ENCODE data around the gene KAT2A. TPM values are rescaled to one million over a fixed set of nuclear protein-coding genes. Genes with fewer than 3 reads are reported as not detected.

The KAT2A gene
- total RNA-seq, 1 donor from 2014 or later = 9.1 TPM

Other genes with a start within 250 kb of the KAT2A start
- gene ACLY, start 202.4 kb downstream of the KAT2A start, total RNA-seq (ENCODE audit: insufficient read depth, low replicate concordance) = 66.2 TPM
- not detected for gene ODAD4, start 190.8 kb downstream of the KAT2A start, total RNA-seq (ENCODE audit: insufficient read depth, low replicate concordance)
- 28.6 TPM for gene CNP, start 154.6 kb downstream of the KAT2A start, total RNA-seq (ENCODE audit: insufficient read depth, low replicate concordance)
- gene DNAJC7, start 103.9 kb downstream of the KAT2A start, total RNA-seq (ENCODE audit: insufficient read depth, low replicate concordance) = 60.9 TPM
- 41.2 TPM for gene NKIRAS2, start 101.3 kb downstream of the KAT2A start, total RNA-seq (ENCODE audit: insufficient read depth, low replicate concordance)
- 1.2 TPM for gene C17orf113, start 70.8 kb downstream of the KAT2A start, total RNA-seq (ENCODE audit: insufficient read depth, low replicate concordance)
- 1.2 TPM for gene ZNF385C, start 22.9 kb downstream of the KAT2A start, total RNA-seq (ENCODE audit: insufficient read depth, low replicate concordance)
- gene DHX58, start 8.7 kb downstream of the KAT2A start, total RNA-seq (ENCODE audit: insufficient read depth, low replicate concordance) = 6.3 TPM
- gene HSPB9, start 1.4 kb upstream of the KAT2A start, total RNA-seq (ENCODE audit: insufficient read depth, low replicate concordance) = not detected
- gene RAB5C, start 33.6 kb upstream of the KAT2A start, total RNA-seq (ENCODE audit: insufficient read depth, low replicate concordance) = 27.7 TPM
- gene KCNH4, start 59.8 kb upstream of the KAT2A start, total RNA-seq (ENCODE audit: insufficient read depth, low replicate concordance) = not detected
- not detected for gene HCRT, start 64.1 kb upstream of the KAT2A start, total RNA-seq (ENCODE audit: insufficient read depth, low replicate concordance)
- 7.5 TPM for gene GHDC, start 73.1 kb upstream of the KAT2A start, total RNA-seq (ENCODE audit: insufficient read depth, low replicate concordance)
- gene STAT5B, start 155.0 kb upstream of the KAT2A start, total RNA-seq (ENCODE audit: insufficient read depth, low replicate concordance) = 51.8 TPM
- 66.7 TPM for gene STAT5A, start 167.1 kb upstream of the KAT2A start, total RNA-seq (ENCODE audit: insufficient read depth, low replicate concordance)

Measured in umbilical cord (tissue), 1 donor.